Measurements from ENCODE around the gene TIAL1. TPM values are rescaled to one million over a fixed set of nuclear protein-coding genes. Genes with fewer than 3 reads are reported as not detected.

TIAL1 gene
- total and polyA plus RNA-seq, 2 of the 13 experiments (the other 11 are each of a cell fraction or from before 2014, with no cell fraction given): 31.5 to 148 TPM

DNA sequence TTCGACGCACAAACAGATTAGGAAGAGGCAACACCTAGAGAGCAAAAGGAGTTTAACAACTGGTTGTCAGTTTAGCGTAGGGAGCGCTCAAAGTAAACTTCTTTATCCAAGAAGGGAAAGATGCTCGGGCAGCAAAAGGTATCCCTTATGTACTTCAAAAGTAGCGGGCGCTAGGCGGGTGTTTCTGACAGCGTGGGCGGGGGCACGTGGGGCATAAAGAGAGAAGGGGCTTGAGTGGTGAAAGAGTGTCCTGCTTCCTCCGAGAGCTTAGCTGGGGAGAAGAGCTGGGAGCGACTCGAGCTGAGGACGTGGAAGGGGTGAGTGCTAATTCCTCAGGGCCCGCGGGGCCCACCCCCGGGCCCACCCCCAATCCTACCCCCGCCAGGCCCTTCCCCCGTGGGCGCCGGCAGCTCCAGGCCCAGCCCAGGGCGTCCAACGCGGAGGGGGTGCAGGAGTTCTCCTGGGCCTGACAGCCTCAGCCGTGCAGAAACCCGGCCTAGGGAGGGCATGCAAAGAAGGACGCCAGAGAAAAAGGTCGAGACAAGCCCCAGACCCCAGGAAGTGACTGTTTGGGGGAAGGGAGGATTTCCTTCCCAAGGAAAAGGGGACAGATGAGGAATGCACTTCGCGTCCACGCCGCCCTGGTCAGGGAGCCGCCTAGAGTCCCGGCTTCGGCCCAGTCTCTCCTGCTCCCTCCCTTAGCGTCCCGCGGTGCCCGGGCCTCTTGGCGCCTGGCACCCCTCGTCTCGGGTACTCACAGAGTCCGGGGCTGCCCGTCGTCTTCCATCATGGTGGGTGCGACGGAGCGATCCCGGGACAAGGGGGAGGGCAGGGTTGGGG lies 868 bp downstream of the TIAL1 start (continued):
- TF ChIP-seq, protein P1, sequence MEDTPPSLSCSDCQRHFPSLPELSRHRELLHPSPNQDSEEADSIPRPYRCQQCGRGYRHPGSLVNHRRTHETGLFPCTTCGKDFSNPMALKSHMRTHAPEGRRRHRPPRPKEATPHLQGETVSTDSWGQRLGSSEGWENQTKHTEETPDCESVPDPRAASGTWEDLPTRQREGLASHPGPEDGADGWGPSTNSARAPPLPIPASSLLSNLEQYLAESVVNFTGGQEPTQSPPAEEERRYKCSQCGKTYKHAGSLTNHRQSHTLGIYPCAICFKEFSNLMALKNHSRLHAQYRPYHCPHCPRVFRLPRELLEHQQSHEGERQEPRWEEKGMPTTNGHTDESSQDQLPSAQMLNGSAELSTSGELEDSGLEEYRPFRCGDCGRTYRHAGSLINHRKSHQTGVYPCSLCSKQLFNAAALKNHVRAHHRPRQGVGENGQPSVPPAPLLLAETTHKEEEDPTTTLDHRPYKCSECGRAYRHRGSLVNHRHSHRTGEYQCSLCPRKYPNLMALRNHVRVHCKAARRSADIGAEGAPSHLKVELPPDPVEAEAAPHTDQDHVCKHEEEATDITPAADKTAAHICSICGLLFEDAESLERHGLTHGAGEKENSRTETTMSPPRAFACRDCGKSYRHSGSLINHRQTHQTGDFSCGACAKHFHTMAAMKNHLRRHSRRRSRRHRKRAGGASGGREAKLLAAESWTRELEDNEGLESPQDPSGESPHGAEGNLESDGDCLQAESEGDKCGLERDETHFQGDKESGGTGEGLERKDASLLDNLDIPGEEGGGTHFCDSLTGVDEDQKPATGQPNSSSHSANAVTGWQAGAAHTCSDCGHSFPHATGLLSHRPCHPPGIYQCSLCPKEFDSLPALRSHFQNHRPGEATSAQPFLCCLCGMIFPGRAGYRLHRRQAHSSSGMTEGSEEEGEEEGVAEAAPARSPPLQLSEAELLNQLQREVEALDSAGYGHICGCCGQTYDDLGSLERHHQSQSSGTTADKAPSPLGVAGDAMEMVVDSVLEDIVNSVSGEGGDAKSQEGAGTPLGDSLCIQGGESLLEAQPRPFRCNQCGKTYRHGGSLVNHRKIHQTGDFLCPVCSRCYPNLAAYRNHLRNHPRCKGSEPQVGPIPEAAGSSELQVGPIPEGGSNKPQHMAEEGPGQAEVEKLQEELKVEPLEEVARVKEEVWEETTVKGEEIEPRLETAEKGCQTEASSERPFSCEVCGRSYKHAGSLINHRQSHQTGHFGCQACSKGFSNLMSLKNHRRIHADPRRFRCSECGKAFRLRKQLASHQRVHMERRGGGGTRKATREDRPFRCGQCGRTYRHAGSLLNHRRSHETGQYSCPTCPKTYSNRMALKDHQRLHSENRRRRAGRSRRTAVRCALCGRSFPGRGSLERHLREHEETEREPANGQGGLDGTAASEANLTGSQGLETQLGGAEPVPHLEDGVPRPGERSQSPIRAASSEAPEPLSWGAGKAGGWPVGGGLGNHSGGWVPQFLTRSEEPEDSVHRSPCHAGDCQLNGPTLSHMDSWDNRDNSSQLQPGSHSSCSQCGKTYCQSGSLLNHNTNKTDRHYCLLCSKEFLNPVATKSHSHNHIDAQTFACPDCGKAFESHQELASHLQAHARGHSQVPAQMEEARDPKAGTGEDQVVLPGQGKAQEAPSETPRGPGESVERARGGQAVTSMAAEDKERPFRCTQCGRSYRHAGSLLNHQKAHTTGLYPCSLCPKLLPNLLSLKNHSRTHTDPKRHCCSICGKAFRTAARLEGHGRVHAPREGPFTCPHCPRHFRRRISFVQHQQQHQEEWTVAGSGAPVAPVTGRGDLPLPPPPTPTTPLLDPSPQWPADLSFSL (CRISPR knock-in tag; IDR thresholded peaks at IDR 0.05): no peak
- TF ChIP-seq XBP1 (CRISPR knock-in tag; IDR thresholded peaks at IDR 0.05) (no peak), ZNF18 (CRISPR knock-in tag; IDR thresholded peaks at IDR 0.05; ENCODE audit: insufficient replicate concordance) (no peak), GFI1 (CRISPR knock-in tag; IDR thresholded peaks at IDR 0.05; ENCODE audit: borderline replicate concordance) (no peak), SOX13 (IDR thresholded peaks at IDR 0.05) (no peak), SOX13 (CRISPR knock-in tag; conservative IDR thresholded peaks at IDR 0.05 in 1 of 2, IDR thresholded peaks at IDR 0.05 in 1 of 2) (no peak), MLLT10 (CRISPR knock-in tag; IDR thresholded peaks at IDR 0.05) (no peak), SP140L (CRISPR knock-in tag; IDR thresholded peaks at IDR 0.05; ENCODE audit: borderline replicate concordance) (0 out of 2 replicates have a peak, but pooled peaks have one; percentile 12), ONECUT2 (CRISPR knock-in tag; IDR thresholded peaks at IDR 0.05) (no peak), NPAS2 (CRISPR knock-in tag; IDR thresholded peaks at IDR 0.05; ENCODE audit: borderline replicate concordance) (no peak), ZBTB2 (CRISPR knock-in tag; IDR thresholded peaks at IDR 0.05; ENCODE audit: low read depth) (no peak), ZNF331 (CRISPR knock-in tag; IDR thresholded peaks at IDR 0.05) (no peak), ZBTB8A (CRISPR knock-in tag; IDR thresholded peaks at IDR 0.05; ENCODE audit: borderline replicate concordance, low read depth) (no peak), MAFF (IDR thresholded peaks at IDR 0.05; ENCODE audit: low read depth, low read length) (no peak), SMAD3 (CRISPR knock-in tag; IDR thresholded peaks at IDR 0.05) (no peak), CEBPZ (IDR thresholded peaks at IDR 0.05; ENCODE audit: low read length) (no peak)

Measured in HepG2 (cell line).